Neural progenitor cell (in vitro differentiated cells): ENCODE measurements around the gene NDOR1. TPM values are rescaled to one million over a fixed set of nuclear protein-coding genes. Genes with fewer than 3 reads are reported as not detected.

ENCODE experiments used
- DNase-seq: peaks from one replicate; pipeline ENCODE4 v3.0.0-alpha.2; 2016; ENCODE audit warnings: low spot score
- H2AFZ ChIP-seq: fragments of 200-600 bp; sonication (generic); replicated peaks from 2 replicates; pipeline ENCODE4 v1.6.1; 2016; ENCODE audit warnings: antibody characterized with exemption
- H3F3A ChIP-seq: fragments of 200-600 bp; sonication (generic); 2 replicates; pipeline ENCODE4 v1.6.1; 2016; ENCODE audit warnings: antibody characterized with exemption, low read depth
- H3K27ac ChIP-seq: fragments of 200-600 bp; sonication (generic); 2 replicates; pipeline ENCODE4 v1.5.1; 2016; ENCODE audit warnings: mild to moderate bottlenecking
- H3K27me3 ChIP-seq: fragments of 200-600 bp; sonication (generic); 2 replicates; pipeline ENCODE4 v1.6.1; 2016; ENCODE audit warnings: mild to moderate bottlenecking, moderate library complexity
- H3K36me3 ChIP-seq: fragments of 200-600 bp; sonication (generic); 2 replicates; pipeline ENCODE4 v1.5.1; 2016
- H3K4me1 ChIP-seq: fragments of 200-600 bp; sonication (generic); 2 replicates; pipeline ENCODE4 v1.6.1; 2016; ENCODE audit warnings: mixed run types
- H3K4me2 ChIP-seq: fragments of 200-600 bp; sonication (generic); 2 replicates; pipeline ENCODE4 v1.6.1; 2016
- H3K4me3 ChIP-seq: fragments of 200-600 bp; sonication (generic); 2 replicates; pipeline ENCODE4 v1.5.1; 2016
- H3K79me2 ChIP-seq: fragments of 200-600 bp; sonication (generic); 2 replicates; pipeline ENCODE4 v1.6.1; 2016; ENCODE audit warnings: low read depth
- H3K9ac ChIP-seq: fragments of 200-600 bp; sonication (generic); 2 replicates; pipeline ENCODE4 v1.6.1; 2016
- H3K9me3 ChIP-seq: fragments of 200-600 bp; sonication (generic); 2 replicates; pipeline ENCODE4 v1.5.1; 2016; ENCODE audit warnings: low read depth
- H4K20me1 ChIP-seq: fragments of 200-600 bp; sonication (generic); 2 replicates; pipeline ENCODE4 v1.6.1; 2016; ENCODE audit warnings: low read depth
- H3K27ac Mint-ChIP-seq: 3 replicates; pipeline ENCODE4 v1.8.0; 2021; ENCODE audit warnings: mixed read lengths
- H3K27me3 Mint-ChIP-seq: 2 replicates; pipeline ENCODE4 v1.8.0; 2022; ENCODE audit warnings: low read depth, mild to moderate bottlenecking, inconsistent platforms, moderate library complexity, mixed read lengths; ENCODE audit not compliant: insufficient read depth
- H3K36me3 Mint-ChIP-seq: 3 replicates; pipeline ENCODE4 v1.8.0; 2021; ENCODE audit warnings: mixed read lengths
- H3K4me1 Mint-ChIP-seq: 3 replicates; pipeline ENCODE4 v1.8.0; 2021; ENCODE audit warnings: mixed read lengths
- H3K4me3 Mint-ChIP-seq: 3 replicates; pipeline ENCODE4 v1.8.0; 2021; ENCODE audit warnings: mild to moderate bottlenecking, moderate library complexity, mixed read lengths
- H3K9me3 Mint-ChIP-seq: 3 replicates; pipeline ENCODE4 v1.8.0; 2020; ENCODE audit warnings: mixed read lengths
- EZH2 ChIP-seq: fragments of 200-600 bp; sonication (generic); IDR thresholded peaks from 2 replicates; pipeline ENCODE4 v1.6.1; 2017; ENCODE audit warnings: antibody characterized with exemption, mild to moderate bottlenecking, moderate library complexity
- EZH2phosphoT487 ChIP-seq: fragments of 200-600 bp; sonication (generic); IDR thresholded peaks from 2 replicates; pipeline ENCODE4 v1.6.1; 2017; ENCODE audit warnings: antibody characterized with exemption
- total RNA-seq: library from RNA; depleted of rRNA; stranded (reverse); fragments of >200 nt; gene quantifications from 2 replicates; pipeline ENCODE4 v1.2.3, GENCODE V29; 2015; ENCODE audit warnings: low replicate concordance
- TF ChIP-seq, protein P1 (sequence below): fragments of 200-600 bp; sonication (generic); IDR thresholded peaks from 2 replicates; pipeline ENCODE4 v1.5.1; 2017; ENCODE audit warnings: antibody characterized with exemption, mild to moderate bottlenecking

The NDOR1 gene
- total RNA-seq, 1 donor from 2014 or later: 5.1 TPM

DNA sequence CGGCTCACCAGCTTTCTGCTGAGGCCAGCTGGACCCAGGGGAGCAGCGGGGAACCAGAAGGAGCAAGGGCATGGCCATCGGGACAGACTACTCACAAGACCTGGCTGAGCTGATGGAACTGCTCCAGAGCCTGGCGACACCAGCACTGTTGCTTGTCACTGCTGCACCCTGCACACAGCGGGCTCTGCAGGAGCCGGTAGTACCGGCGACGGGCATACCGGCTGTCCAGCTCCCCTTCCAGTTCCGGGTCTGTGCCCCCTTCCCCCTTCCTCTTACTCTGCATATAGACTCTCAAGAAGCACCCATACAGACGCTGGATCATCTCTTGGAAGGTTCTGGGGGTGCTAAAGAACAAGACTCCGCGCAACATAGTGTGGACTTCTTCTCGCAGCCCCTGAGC is 18.1 kb upstream of the NDOR1 start:
- Mint-ChIP-seq H3K36me3 (no peaks in the 10 kb centered on the region), H3K4me1 (peaks cover 25% of the 10 kb centered on the region), H3K27ac (no peak overlapping the region), H3K27me3 (peaks cover 2% of the 10 kb centered on the region), H3K4me3 (peak overlapping the region; percentile 95), H3K9me3 (no peaks in the 10 kb centered on the region)
- no peak for DNase-seq
- TF ChIP-seq EZH2phosphoT487: no peak
- no peak for TF ChIP-seq EZH2
- TF ChIP-seq, protein P1, sequence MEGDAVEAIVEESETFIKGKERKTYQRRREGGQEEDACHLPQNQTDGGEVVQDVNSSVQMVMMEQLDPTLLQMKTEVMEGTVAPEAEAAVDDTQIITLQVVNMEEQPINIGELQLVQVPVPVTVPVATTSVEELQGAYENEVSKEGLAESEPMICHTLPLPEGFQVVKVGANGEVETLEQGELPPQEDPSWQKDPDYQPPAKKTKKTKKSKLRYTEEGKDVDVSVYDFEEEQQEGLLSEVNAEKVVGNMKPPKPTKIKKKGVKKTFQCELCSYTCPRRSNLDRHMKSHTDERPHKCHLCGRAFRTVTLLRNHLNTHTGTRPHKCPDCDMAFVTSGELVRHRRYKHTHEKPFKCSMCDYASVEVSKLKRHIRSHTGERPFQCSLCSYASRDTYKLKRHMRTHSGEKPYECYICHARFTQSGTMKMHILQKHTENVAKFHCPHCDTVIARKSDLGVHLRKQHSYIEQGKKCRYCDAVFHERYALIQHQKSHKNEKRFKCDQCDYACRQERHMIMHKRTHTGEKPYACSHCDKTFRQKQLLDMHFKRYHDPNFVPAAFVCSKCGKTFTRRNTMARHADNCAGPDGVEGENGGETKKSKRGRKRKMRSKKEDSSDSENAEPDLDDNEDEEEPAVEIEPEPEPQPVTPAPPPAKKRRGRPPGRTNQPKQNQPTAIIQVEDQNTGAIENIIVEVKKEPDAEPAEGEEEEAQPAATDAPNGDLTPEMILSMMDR: no peak
- H3K27me3 ChIP-seq: no peaks in the 10 kb centered on the region
- H3K9ac ChIP-seq: peak overlapping the region; percentile 90
- H3F3A ChIP-seq: peaks cover 10% of the 10 kb centered on the region
- peaks cover 23% of the 10 kb centered on the region for H3K79me2 ChIP-seq
- H3K4me2 ChIP-seq: peak overlapping the region; percentile 99
- no peaks in the 10 kb centered on the region for H3K9me3 ChIP-seq
- H3K27ac ChIP-seq: no peak overlapping the region
- peak overlapping the region; percentile 75 for H3K4me3 ChIP-seq
- H2AFZ ChIP-seq: no peak overlapping the region
- peaks cover 5% of the 10 kb centered on the region for H3K4me1 ChIP-seq
- no peaks in the 10 kb centered on the region for H3K36me3 ChIP-seq
- H4K20me1 ChIP-seq: peaks cover 15% of the 10 kb centered on the region

DNA sequence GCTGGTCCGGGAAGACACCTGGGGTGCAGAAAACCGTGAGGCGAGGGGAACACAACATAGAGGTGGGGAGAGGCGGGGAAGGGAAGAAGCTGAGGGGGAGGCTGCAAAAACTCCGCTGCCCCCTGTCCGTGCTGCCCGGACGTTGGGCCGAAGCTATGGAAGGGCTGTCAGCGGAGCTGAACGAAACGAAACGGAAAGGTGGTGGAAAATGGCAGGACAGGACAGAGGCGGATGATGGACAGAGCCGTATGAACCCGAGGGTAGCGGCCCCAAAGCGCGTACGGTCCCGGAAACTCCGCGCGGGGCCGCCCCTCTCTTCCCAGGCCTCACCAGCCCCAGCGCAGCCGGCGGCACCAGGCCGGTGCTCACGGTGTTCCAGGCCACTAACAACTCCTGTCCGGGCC is 17.4 kb upstream of the NDOR1 start:
- peaks cover 2% of the 10 kb centered on the region for H3K27me3 Mint-ChIP-seq
- peaks cover 23% of the 10 kb centered on the region for H3K79me2 ChIP-seq
- H3K4me1 ChIP-seq: peaks cover 5% of the 10 kb centered on the region
- H3K27me3 ChIP-seq: no peaks in the 10 kb centered on the region
- H3K9me3 ChIP-seq: no peaks in the 10 kb centered on the region
- no peaks in the 10 kb centered on the region for H3K36me3 Mint-ChIP-seq
- H3K9ac ChIP-seq: peak overlapping the region; percentile 90
- H3K4me3 ChIP-seq: peak overlapping the region; percentile 75
- H3K9me3 Mint-ChIP-seq: no peaks in the 10 kb centered on the region
- no peak overlapping the region for H3K27ac ChIP-seq
- H4K20me1 ChIP-seq: peaks cover 19% of the 10 kb centered on the region
- peaks cover 25% of the 10 kb centered on the region for H3K4me1 Mint-ChIP-seq
- TF ChIP-seq EZH2phosphoT487 (no peak), EZH2 (no peak)
- TF ChIP-seq, protein P1: no peak
- peaks cover 10% of the 10 kb centered on the region for H3F3A ChIP-seq
- H3K27ac Mint-ChIP-seq: no peak overlapping the region
- peak overlapping the region; percentile 99 for H3K4me2 ChIP-seq
- H3K36me3 ChIP-seq: no peaks in the 10 kb centered on the region
- peak overlapping the region; percentile 83 for H2AFZ ChIP-seq
- peak overlapping the region; percentile 95 for H3K4me3 Mint-ChIP-seq
- no peak for DNase-seq

DNA sequence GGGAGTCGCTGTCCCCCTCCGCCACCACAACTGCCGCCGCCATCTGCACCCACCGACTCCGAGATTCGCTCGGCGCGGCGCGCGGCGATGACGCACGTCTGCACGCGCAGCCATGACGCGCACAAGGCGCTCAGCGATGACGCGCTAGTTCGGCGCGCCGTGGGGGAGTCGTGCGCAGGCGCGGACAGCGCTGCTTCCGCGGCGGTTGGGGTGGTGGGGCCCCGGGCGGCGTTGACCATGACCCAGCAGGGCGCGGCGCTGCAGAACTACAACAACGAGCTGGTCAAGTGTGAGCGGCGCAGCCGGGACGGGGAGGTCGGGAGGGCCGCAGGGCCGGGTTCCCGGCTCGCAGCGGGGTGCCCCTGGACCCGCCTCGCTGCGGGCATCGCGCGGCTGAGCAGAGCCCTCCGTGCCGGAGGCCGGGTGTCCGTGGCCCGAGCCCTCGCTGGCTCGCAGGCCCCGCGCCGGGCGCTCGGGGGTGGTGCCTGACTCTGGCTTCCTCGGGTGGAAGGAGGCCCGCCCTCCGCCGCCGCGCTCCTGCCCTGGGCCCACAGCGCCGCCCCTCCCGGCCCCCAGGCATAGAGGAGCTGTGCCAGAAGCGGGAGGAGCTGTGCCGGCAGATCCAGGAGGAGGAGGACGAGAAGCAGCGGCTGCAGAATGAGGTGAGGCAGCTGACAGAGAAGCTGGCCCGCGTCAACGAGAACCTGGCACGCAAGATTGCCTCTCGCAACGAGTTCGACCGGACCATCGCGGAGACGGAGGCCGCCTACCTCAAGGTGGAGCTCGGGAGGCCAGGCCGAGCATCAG is 16.8 kb upstream of the NDOR1 start, which contains the start of the genes ANAPC2 and SSNA1:
Gene ANAPC2, minus strand, starts transcription at position 71 of the 807 bp plus-strand sequence. Its CDS starts 28 bp downstream, at position 43.
Gene SSNA1, plus strand, starts transcription at position 187 of the 807 bp plus-strand sequence. Its CDS starts 51 bp downstream, at position 238.
- Histone ChIP-seq H3K9ac (peak within 1 kb of the TSS; percentile 90), H3K27ac (no peak within 1 kb of the TSS), H4K20me1 (peaks cover 24% of the 10 kb centered on the region), H3F3A (peaks cover 10% of the 10 kb centered on the region), H3K27me3 (no peaks in the 10 kb centered on the region), H3K4me2 (peak within 1 kb of the TSS; percentile 99), H3K9me3 (no peaks in the 10 kb centered on the region), H2AFZ (peak within 1 kb of the TSS; percentile 83), H3K4me1 (peaks cover 5% of the 10 kb centered on the region), H3K4me3 (peak within 1 kb of the TSS; percentile 75), H3K36me3 (no peaks in the 10 kb centered on the region), H3K79me2 (peaks cover 23% of the 10 kb centered on the region)
- H3K9me3 Mint-ChIP-seq: no peaks in the 10 kb centered on the region
- H3K27me3 Mint-ChIP-seq: peaks cover 3% of the 10 kb centered on the region
- peaks cover 28% of the 10 kb centered on the region for H3K4me1 Mint-ChIP-seq
- TF ChIP-seq EZH2phosphoT487 (no peak), EZH2 (no peak)
- TF ChIP-seq, protein P1: peak; percentile 46
- no peaks in the 10 kb centered on the region for H3K36me3 Mint-ChIP-seq
- peak within 1 kb of the TSS; percentile 96 for H3K4me3 Mint-ChIP-seq
- peak; percentile 98 for DNase-seq
- no peak within 1 kb of the TSS for H3K27ac Mint-ChIP-seq
